ENCODE results near the gene MRPL37. TPM values are rescaled to one million over a fixed set of nuclear protein-coding genes. Genes with fewer than 3 reads are reported as not detected.

MRPL37 gene
- polyA plus RNA-seq, 2 of the 4 experiments (the other 2 are of a cell fraction) = 16.2 to 68.9 TPM

DNA sequence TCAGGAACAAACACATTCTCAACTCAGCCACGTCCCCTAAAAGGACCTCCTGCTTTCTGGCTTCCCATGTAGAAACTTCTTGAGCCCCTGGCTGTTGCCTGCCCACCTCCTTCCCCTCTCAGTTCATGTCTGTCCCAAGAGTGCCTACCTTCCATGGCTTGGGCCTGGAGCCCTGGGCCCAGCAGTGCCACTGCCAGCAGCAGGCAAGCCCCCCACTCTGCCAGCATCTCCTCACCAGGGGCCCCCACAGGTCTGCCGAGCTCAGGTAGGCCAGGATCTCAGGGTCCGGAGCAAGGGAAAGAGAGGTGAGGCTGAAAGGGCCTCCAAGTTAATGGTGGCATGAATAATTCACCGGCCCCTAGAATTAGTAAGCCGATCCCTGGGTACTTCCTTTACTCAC lies 47.3 kb upstream of the MRPL37 start, which contains the start of gene CDCP2:
Gene CDCP2, minus strand, starts transcription at position 305 of the 400 bp plus-strand sequence. Its CDS starts 78 bp downstream, at position 227.
- POLR2A ChIA-PET = no interaction called here

GRCh38 chr1:54153535-54154439 lies 46.2 kb upstream of the MRPL37 start:
- WGBS (ENCODE audit: missing lambda C conversion rate) = 73% methylated on average over 19 of the region's 19 CpGs
- no peak overlapping the region for H3K4me3 ChIP-seq
- DNase-seq (ENCODE audit: low read depth in 1 of 2, low spot score in 1 of 2) (no peak), ATAC-seq (peak; percentile 35 to 61; a peak in 3 of 6 replicates), FAIRE-seq (no peak)
- 0 out of 3 replicates have a peak overlapping the region, but pooled peaks have one; percentile 12 for H3K4me2 ChIP-seq
- ChIA-PET CTCF (interaction anchor here (0.5 kb wide), 1 partner anchor 335 kb away, joined by 3 read pairs; no protein-coding TSS in a partner anchor), POLR2A (no interaction called here)
- no peak for TF ChIP-seq FOSB (CRISPR knock-in tag; IDR thresholded peaks at IDR 0.05)
- TF ChIP-seq CEBPB (IDR thresholded peaks at IDR 0.05) = peak; percentile 64 to 81
- TF ChIP-seq HDAC2 (IDR thresholded peaks at IDR 0.05) = no peak
- no peak for TF ChIP-seq KDM1A (IDR thresholded peaks at IDR 0.05; ENCODE audit: low read depth)
- TF ChIP-seq, protein P1, sequence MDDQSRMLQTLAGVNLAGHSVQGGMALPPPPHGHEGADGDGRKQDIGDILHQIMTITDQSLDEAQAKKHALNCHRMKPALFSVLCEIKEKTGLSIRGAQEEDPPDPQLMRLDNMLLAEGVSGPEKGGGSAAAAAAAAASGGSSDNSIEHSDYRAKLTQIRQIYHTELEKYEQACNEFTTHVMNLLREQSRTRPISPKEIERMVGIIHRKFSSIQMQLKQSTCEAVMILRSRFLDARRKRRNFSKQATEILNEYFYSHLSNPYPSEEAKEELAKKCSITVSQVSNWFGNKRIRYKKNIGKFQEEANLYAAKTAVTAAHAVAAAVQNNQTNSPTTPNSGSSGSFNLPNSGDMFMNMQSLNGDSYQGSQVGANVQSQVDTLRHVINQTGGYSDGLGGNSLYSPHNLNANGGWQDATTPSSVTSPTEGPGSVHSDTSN (IDR thresholded peaks at IDR 0.05) = no peak
- no peak for TF ChIP-seq ZNF302 (CRISPR knock-in tag; IDR thresholded peaks at IDR 0.05)
- H3K9me3 ChIP-seq = no peaks in the 10 kb centered on the region
- H3K4me1 ChIP-seq = peaks cover 21% of the 10 kb centered on the region
- 0 out of 6 replicates have a peak overlapping the region, but pooled peaks of 1 of the 2 experiments have one; percentile 30 for H3K27ac ChIP-seq

More for the DNA sequence above, 47.3 kb upstream of the MRPL37 start, which contains the start of gene CDCP2:
- FAIRE-seq (no peak), ATAC-seq (no peak), DNase-seq (ENCODE audit: low read depth in 1 of 2, low spot score in 1 of 2) (no peak)
- Histone ChIP-seq H3K4me3 (no peak within 1 kb of the TSS), H3K4me2 (0 out of 3 replicates have a peak within 1 kb of the TSS, but pooled peaks have one; percentile 12), H3K4me1 (peaks cover 13% of the 10 kb centered on the region), H3K9me3 (no peaks in the 10 kb centered on the region), H3K27ac (0 out of 6 replicates have a peak within 1 kb of the TSS, but pooled peaks of 1 of the 2 experiments have one; percentile 30)
- CTCF ChIA-PET = interaction anchor here (1.5 kb wide), 1 partner anchor 253 kb away, joined by 3 read pairs; the partner anchor contains the start of gene SSBP3
- 81% methylated on average over 5 of the region's 5 CpGs for WGBS (ENCODE audit: missing lambda C conversion rate)
- TF ChIP-seq ZFP36 (IDR thresholded peaks at IDR 0.05; ENCODE audit: borderline replicate concordance, partially characterized antibody) = no peak
- no peak for TF ChIP-seq NPAS2 (CRISPR knock-in tag; IDR thresholded peaks at IDR 0.05; ENCODE audit: borderline replicate concordance)
- TF ChIP-seq CTCF (IDR thresholded peaks at IDR 0.05) = no peak
- no peak for TF ChIP-seq POLR2A (IDR thresholded peaks at IDR 0.05; ENCODE audit: low read length)
- no peak for TF ChIP-seq RFX5 (IDR thresholded peaks at IDR 0.05)
- TF ChIP-seq BHLHE40 (IDR thresholded peaks at IDR 0.05; ENCODE audit: low read depth, low read length) = no peak
- TF ChIP-seq, protein P2, sequence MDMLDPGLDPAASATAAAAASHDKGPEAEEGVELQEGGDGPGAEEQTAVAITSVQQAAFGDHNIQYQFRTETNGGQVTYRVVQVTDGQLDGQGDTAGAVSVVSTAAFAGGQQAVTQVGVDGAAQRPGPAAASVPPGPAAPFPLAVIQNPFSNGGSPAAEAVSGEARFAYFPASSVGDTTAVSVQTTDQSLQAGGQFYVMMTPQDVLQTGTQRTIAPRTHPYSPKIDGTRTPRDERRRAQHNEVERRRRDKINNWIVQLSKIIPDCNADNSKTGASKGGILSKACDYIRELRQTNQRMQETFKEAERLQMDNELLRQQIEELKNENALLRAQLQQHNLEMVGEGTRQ (IDR thresholded peaks at IDR 0.05) = no peak
- no peak for TF ChIP-seq JUN (IDR thresholded peaks at IDR 0.05)
- no peak for TF ChIP-seq MAX (IDR thresholded peaks at IDR 0.05)
- TF ChIP-seq FOSB (CRISPR knock-in tag; IDR thresholded peaks at IDR 0.05) = no peak
- TF ChIP-seq EP300 (IDR thresholded peaks at IDR 0.05) = no peak
- no peak for TF ChIP-seq MYC (IDR thresholded peaks at IDR 0.05; ENCODE audit: borderline replicate concordance, low read length)
- no peak for TF ChIP-seq KDM1A (IDR thresholded peaks at IDR 0.05; ENCODE audit: low read depth)
- TF ChIP-seq ATOH8 (CRISPR knock-in tag; IDR thresholded peaks at IDR 0.05; ENCODE audit: low read depth) = no peak
- TF ChIP-seq RCOR1 (IDR thresholded peaks at IDR 0.05; ENCODE audit: low read depth, low read length) = no peak
